HEK293 (cell line): ENCODE data around the gene DLG1.

Experiments
- CTCF ChIA-PET: fragments of 350-600 bp; formaldehyde crosslinking; extraction: SDS; loops from one replicate; lab custom pipeline; 2021; ENCODE audit warnings: antibody characterized with exemption; lab: Yijun Ruan, JAX
- POLR2A ChIA-PET: fragments of 300-600 bp; formaldehyde crosslinking; extraction: SDS; loops from one replicate; lab custom pipeline; 2020; ENCODE audit warnings: antibody characterized with exemption, inconsistent platforms; lab: Yijun Ruan, JAX
- H3K27ac ChIP-seq: fragments of 200-500 bp; sonication (Bioruptor generic); 2 replicates; pipeline ENCODE4 v1.5.1; 2014; ENCODE audit warnings: low read depth, low read length, control low read depth, inconsistent platforms; ENCODE audit errors: extremely low read depth
- H3K36me3 ChIP-seq, 2 experiments: fragments of 200-500 bp in 1 of 2; sonication (Bioruptor generic) in 1 of 2; 1 replicate in 1 of 2; 2 replicates in 1 of 2; pipeline ENCODE4 v1.5.1; 2014 to 2017; ENCODE audit warnings: inconsistent platforms in 2 of 2, low read length in 2 of 2; ENCODE audit not compliant: control insufficient read depth in 2 of 2, insufficient read depth in 1 of 2
- H3K4me1 ChIP-seq: fragments of 200-500 bp; sonication (Bioruptor generic); 2 replicates; pipeline ENCODE4 v1.5.1; 2014; ENCODE audit warnings: mild to moderate bottlenecking, low read length, inconsistent platforms; ENCODE audit not compliant: control insufficient read depth, insufficient read depth
- H3K4me3 ChIP-seq: 2 replicates; pipeline ENCODE4 v1.5.1; 2011; ENCODE audit warnings: low read depth, mild to moderate bottlenecking, control low read depth, low read length, moderate library complexity
- H3K9me3 ChIP-seq: fragments of 200-500 bp; sonication (Bioruptor generic); 2 replicates; pipeline ENCODE4 v1.5.1; 2014; ENCODE audit warnings: low read depth, low read length, inconsistent platforms; ENCODE audit not compliant: control insufficient read depth, insufficient read depth
- EGR2 ChIP-seq: fragments of 450-650 bp; formaldehyde crosslinking; IDR thresholded peaks from 2 replicates; pipeline ENCODE4 v1.5.1; 2016; ENCODE audit warnings: low read depth, missing biosample characterization, missing genetic modification characterization
- GLIS2 ChIP-seq: fragments of 450-650 bp; formaldehyde crosslinking; IDR thresholded peaks from 2 replicates; pipeline ENCODE4 v1.5.1; 2016; ENCODE audit warnings: missing biosample characterization, missing genetic modification characterization
- INSM2 ChIP-seq: fragments of 450-650 bp; formaldehyde crosslinking; IDR thresholded peaks from 2 replicates; pipeline ENCODE4 v1.5.1; 2016; ENCODE audit warnings: missing biosample characterization, missing genetic modification characterization
- KLF10 ChIP-seq: fragments of 450-650 bp; IDR thresholded peaks from 2 replicates; pipeline ENCODE4 v1.5.1; 2018; ENCODE audit warnings: missing biosample characterization, mild to moderate bottlenecking, missing genetic modification characterization
- OVOL3 ChIP-seq: fragments of 450-650 bp; formaldehyde crosslinking; IDR thresholded peaks from 2 replicates; pipeline ENCODE4 v1.5.1; 2016; ENCODE audit warnings: missing biosample characterization, missing genetic modification characterization
- PRDM6 ChIP-seq: fragments of 450-650 bp; formaldehyde crosslinking; IDR thresholded peaks from 2 replicates; pipeline ENCODE4 v1.5.1; 2017; ENCODE audit warnings: missing biosample characterization, missing genetic modification characterization
- TRIM28 ChIP-seq: IDR thresholded peaks from 2 replicates; pipeline ENCODE4 v1.6.1; 2011; ENCODE audit warnings: low read length, control low read depth, borderline replicate concordance
- ZBTB17 ChIP-seq: fragments of 450-650 bp; formaldehyde crosslinking; IDR thresholded peaks from 2 replicates; pipeline ENCODE4 v1.5.1; 2016; ENCODE audit warnings: missing biosample characterization, missing genetic modification characterization
- ZBTB21 ChIP-seq: fragments of 450-650 bp; formaldehyde crosslinking; IDR thresholded peaks from 2 replicates; pipeline ENCODE4 v1.5.1; 2017; ENCODE audit warnings: missing biosample characterization, missing genetic modification characterization
- ZEB2 ChIP-seq: fragments of 450-650 bp; formaldehyde crosslinking; IDR thresholded peaks from 2 replicates; pipeline ENCODE4 v1.5.1; 2016; ENCODE audit warnings: missing biosample characterization, missing genetic modification characterization
- ZNF138 ChIP-seq: fragments of 450-650 bp; formaldehyde crosslinking; IDR thresholded peaks from 2 replicates; pipeline ENCODE4 v1.5.1; 2016; ENCODE audit warnings: missing biosample characterization, missing genetic modification characterization, borderline replicate concordance
- ZNF292 ChIP-seq: fragments of 450-650 bp; formaldehyde crosslinking; IDR thresholded peaks from 2 replicates; pipeline ENCODE4 v1.5.1; 2016; ENCODE audit warnings: low read depth, missing biosample characterization, missing genetic modification characterization, borderline replicate concordance
- ZNF302 ChIP-seq: fragments of 450-650 bp; formaldehyde crosslinking; IDR thresholded peaks from 2 replicates; pipeline ENCODE4 v1.5.1; 2016; ENCODE audit warnings: missing biosample characterization, missing genetic modification characterization, low read depth
- ZNF311 ChIP-seq: fragments of 450-650 bp; formaldehyde crosslinking; IDR thresholded peaks from 2 replicates; pipeline ENCODE4 v1.5.1; 2017; ENCODE audit warnings: missing biosample characterization, missing genetic modification characterization, borderline replicate concordance
- ZNF366 ChIP-seq: fragments of 450-650 bp; formaldehyde crosslinking; conservative IDR thresholded peaks from 2 replicates; pipeline ENCODE4 v1.5.1; 2016; ENCODE audit warnings: missing biosample characterization, missing genetic modification characterization
- ZNF544 ChIP-seq: fragments of 450-650 bp; formaldehyde crosslinking; IDR thresholded peaks from 2 replicates; pipeline ENCODE4 v1.5.0; 2017; ENCODE audit warnings: missing biosample characterization, missing genetic modification characterization
- ZNF555 ChIP-seq: fragments of 450-650 bp; formaldehyde crosslinking; conservative IDR thresholded peaks from 2 replicates; pipeline ENCODE4 v1.5.1; 2017; ENCODE audit warnings: missing biosample characterization, mild to moderate bottlenecking, missing genetic modification characterization, inconsistent platforms
- ZNF623 ChIP-seq: fragments of 450-650 bp; formaldehyde crosslinking; IDR thresholded peaks from 2 replicates; pipeline ENCODE4 v1.5.1; 2016; ENCODE audit warnings: missing biosample characterization, missing genetic modification characterization
- ZNF660 ChIP-seq: fragments of 450-650 bp; IDR thresholded peaks from 2 replicates; pipeline ENCODE4 v1.5.1; 2018; ENCODE audit warnings: missing biosample characterization, mild to moderate bottlenecking, missing genetic modification characterization
- ZNF830 ChIP-seq: fragments of 450-650 bp; IDR thresholded peaks from 2 replicates; pipeline ENCODE4 v1.5.0; 2018; ENCODE audit warnings: missing biosample characterization, missing genetic modification characterization, low read depth, mild to moderate bottlenecking, moderate library complexity
- ZNF843 ChIP-seq: fragments of 450-650 bp; formaldehyde crosslinking; IDR thresholded peaks from 2 replicates; pipeline ENCODE4 v1.5.1; 2016; ENCODE audit warnings: missing biosample characterization, missing genetic modification characterization
- ZSCAN5A ChIP-seq: fragments of 450-650 bp; formaldehyde crosslinking; IDR thresholded peaks from 2 replicates; pipeline ENCODE4 v1.5.1; 2016; ENCODE audit warnings: missing biosample characterization, missing genetic modification characterization

DLG1 gene

GRCh38 chr3:197298341-197298944, at the start of gene DLG1 (continued):
- no peak for TF ChIP-seq ZNF843 (tag by site-specific recombination)
- no peak for TF ChIP-seq INSM2 (tag by site-specific recombination)
- TF ChIP-seq ZNF292 (tag by site-specific recombination): no peak
- TF ChIP-seq TRIM28: no peak
- peak; percentile 96 for TF ChIP-seq GLIS2 (tag by site-specific recombination)
- TF ChIP-seq ZNF311: no peak
- TF ChIP-seq ZBTB17 (tag by site-specific recombination): peak; percentile 66
- TF ChIP-seq ZNF138 (tag by site-specific recombination): no peak
- peak; percentile 1; the same call in 1 of the 2 replicates for TF ChIP-seq EGR2 (tag by site-specific recombination)
- TF ChIP-seq ZBTB21 (tag by site-specific recombination): no peak
- TF ChIP-seq ZSCAN5A (tag by site-specific recombination): 0 out of 2 replicates have a peak, but pooled peaks have one; percentile 45
- TF ChIP-seq, all 188 proteins: peak for 43

- Histone ChIP-seq H3K9me3 (no peaks in the 10 kb centered on the region), H3K36me3 (no peaks in the 10 kb centered on the region), H3K4me1 (no peaks in the 10 kb centered on the region), H3K27ac (no peak overlapping the region), H3K4me3 (no peak overlapping the region)
- TF ChIP-seq ZNF660 (tag by site-specific recombination) (no peak), ZNF366 (tag by site-specific recombination) (no peak), KLF10 (tag by site-specific recombination) (no peak), ZNF623 (no peak), ZNF544 (tag by site-specific recombination) (no peak), ZNF302 (tag by site-specific recombination) (no peak), ZNF830 (tag by site-specific recombination) (no peak), PRDM6 (tag by site-specific recombination) (no peak), ZNF138 (tag by site-specific recombination) (no peak), OVOL3 (tag by site-specific recombination) (no peak), ZNF555 (tag by site-specific recombination) (no peak), ZEB2 (tag by site-specific recombination) (no peak)
- CTCF ChIA-PET: no interaction called here
- POLR2A ChIA-PET: no interaction called here
Observed at GRCh38 chr3:197348014-197348413, 49.6 kb upstream of the DLG1 start.
